Measurements from ENCODE around the gene TSPAN18. TPM values are rescaled to one million over a fixed set of nuclear protein-coding genes. Genes with fewer than 3 reads are reported as not detected.
"Not testable (repeated sequence)": the region's sequence is repeated elsewhere in the genome, so short reads cannot be mapped to it uniquely, and the experiment has no call there.

Gene TSPAN18
- total RNA-seq, 2 donors from 2014 or later, result 3.1 to 10.8 TPM

DNA sequence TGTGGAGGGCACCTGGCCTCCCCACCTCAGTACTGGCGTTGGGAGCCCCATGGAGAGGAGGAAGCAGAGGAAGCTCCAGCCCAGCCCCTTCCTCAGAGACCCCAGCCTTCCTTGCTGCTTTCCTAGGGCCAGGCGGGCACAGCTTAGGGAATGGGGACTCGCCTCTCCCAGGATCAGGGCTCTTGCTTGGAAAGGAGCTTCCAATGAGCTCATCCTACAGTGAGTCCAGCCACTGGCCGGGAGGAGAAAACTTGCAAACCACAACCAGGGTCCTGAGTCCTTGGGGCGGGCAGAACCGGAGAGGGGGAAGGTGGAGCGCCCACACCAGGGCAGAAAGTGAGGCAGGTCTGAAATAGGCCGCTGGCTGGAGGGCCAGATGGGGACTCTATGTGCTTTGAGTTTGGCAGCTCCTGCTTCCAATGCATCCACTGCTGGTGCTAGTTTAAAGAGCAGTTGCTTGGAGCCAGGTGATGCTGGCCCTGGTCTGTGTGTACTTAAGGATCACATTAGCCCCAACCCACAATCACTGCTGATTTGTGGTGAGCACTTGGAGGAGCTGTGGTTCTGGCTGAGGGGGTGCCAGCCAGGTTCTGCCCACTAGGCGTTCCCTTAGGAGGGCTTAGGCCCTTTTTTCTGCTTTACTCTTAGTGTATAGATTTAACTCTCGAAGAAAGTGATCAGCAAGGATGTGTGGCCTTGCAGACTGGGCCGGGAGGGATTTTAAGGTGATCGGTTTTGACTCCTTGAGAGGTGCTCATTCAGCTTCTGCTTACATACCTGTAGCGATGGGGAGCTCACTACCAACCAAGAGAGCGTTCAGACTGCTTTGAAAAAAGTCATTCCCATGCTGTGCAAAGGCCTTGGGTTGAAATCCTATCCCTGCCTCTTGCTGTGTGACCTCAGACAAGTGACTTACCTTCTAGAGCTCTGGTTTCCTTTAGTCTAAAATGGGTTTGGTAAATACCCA is 142.0 kb downstream of the TSPAN18 start:
- ATAC-seq (no peak), DNase-seq (peak in 1 of 2 donors; percentile 34)
- intact Hi-C loops (cut with DNase I, micrococcal nuclease), result no loop called here

DNA sequence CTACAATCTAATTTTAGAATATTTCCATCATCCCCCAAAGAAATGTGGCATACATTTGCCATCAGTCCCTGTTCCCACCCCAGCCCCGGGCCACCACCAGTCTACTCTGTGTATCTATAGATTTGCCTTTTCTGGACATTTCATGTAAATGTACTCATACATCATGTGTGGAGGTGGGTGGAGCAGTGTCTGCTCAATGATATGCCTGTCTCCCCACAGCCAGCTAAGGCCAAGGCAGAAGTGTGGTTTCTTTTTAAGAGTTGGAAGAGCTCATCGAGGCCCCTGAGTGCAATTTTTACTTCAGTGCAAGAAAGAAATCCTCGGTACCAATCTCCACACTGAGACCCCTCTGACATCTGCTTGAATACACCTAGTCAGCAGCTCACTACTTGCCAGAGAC is 143.4 kb downstream of the TSPAN18 start:
- intact Hi-C loops (cut with DNase I, micrococcal nuclease), result no loop called here
- DNase-seq (no peak), ATAC-seq (no peak)

DNA sequence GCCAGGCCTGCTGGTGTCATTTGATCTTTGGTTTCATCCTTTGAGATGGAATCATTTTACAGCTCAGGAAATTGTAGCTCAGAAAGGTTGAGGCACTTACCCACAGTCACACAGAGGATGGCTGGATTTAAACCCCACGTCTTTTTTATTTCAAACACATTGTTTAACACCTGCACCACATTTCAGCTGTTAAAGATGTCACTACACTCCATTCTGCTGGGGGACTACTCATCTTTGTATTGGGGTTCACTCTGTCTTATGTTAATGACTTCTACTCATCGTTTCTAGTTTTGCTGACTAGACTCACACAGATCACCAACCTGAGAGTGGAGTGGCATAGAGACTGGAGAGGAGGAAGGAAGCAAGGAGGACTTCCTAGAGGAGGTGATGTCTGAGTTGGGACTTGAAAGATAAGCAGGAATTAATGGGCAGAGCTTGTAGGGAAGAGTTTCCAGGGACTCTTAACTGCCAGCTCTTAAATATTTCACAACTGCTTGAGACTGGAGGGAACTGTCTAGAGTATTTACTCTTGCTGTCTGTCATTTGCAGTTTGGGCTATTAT is 143.9 kb downstream of the TSPAN18 start:
- no peak for DNase-seq
- intact Hi-C loops (cut with DNase I, micrococcal nuclease), result no loop called here
- ATAC-seq, result no peak

DNA sequence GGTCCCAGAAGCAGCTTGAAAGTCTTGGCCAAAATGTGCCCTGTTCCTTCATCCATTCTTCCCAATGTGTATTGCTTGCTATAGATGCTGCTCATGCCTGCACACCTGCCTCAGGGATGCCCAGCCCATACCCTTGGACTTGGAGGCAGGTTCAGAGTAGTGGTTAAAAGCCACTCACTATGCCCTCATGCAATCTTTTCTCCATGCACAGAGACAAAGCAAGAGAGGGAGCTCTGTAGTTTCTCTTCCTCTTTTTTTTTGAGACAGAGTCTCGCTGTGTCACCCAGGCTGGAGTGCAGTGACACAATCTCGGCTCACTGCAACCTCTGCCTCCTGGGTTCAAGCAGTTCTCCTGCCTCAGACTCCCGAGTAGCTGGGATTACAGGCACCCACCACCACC is 144.9 kb downstream of the TSPAN18 start:
- ATAC-seq; DNase-seq; intact Hi-C loops (cut with DNase I, micrococcal nuclease): not testable (repeated sequence)

DNA sequence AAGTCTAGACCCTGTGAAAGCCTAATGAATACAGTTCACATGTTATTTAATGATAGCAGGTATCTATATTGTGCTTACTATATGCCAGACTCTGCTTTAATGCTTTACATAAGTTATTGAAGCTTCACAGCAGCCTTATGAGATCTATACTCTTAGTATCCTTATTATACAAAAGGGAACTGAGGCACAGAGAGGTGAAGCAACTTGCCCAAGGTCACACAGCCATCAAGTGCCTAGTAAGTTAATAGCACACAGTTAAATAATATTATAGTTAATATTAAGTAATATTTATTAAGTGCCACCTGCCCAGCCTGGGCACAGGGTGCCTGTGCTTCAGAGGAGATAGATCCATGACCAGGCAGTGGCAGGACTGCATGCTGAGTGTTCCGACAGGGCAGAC is 145.8 kb downstream of the TSPAN18 start:
- DNase-seq (no peak), ATAC-seq (no peak)

DNA sequence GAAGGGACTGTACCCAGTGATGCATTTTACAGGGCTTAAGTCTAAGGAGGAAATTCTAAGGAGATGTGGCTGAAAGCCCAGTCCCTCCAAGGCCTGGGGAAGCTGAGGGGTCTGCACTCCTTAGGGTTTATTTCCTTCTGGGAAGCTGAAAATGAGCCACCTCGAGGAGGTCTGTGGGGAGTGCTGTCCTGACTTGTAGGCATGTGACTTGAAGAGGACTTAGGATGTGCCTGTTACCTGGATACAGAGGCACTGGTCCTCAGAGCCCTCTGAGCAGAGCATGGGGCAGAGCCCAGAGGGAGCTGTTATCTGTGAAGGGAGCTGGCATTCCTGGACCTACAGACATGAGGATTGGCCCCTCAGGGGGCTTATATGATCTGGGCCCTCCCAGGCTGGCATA is 146.8 kb downstream of the TSPAN18 start:
- DNase-seq (no peak), ATAC-seq (no peak)
- intact Hi-C loops (cut with DNase I, micrococcal nuclease), result no loop called here

More for the DNA sequence above, 145.8 kb downstream of the TSPAN18 start:
- intact Hi-C loops (cut with DNase I, micrococcal nuclease), result no loop called here

DNA sequence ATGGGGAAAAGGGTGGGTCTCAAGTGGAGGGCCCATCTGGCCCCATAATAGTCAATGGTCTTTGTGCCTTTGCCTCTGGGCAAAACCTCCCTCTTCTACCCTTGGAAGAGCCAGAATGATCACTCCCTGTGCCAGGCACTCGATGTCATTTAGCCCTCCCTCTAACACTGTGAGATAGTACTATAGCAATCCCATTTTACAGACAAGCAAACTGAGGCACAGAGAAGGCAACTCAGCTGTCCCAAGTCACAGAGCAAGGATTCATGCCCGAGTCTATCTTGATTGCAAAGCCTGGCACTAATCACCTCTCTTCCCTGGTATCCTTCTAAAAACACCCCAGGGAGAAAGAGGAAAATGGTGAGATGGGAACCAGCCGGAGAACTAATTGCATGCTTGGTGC is 147.5 kb downstream of the TSPAN18 start:
- intact Hi-C loops (cut with DNase I, micrococcal nuclease), result no loop called here
- no peak for ATAC-seq
- no peak for DNase-seq

DNA sequence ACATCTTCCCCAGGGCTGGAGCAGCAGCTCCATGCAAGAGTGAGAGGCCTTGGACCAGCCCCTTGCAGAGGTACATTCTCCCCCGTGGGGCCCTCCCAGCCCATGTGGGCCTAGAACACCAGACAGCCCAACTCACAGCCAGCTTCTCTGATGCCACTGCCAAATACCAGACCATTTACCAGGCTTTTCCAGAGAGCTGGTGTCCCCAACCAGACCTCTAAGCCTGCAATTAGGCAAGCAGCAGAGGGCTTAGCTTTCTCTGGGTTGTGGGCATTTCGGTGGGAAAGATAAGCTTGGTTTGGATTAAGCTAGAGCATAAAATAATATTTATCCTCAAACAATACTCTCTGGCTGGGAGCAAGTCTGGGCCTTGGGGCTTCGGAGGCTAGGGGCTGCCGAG is 148.3 kb downstream of the TSPAN18 start:
- ATAC-seq, result no peak
- intact Hi-C loops (cut with DNase I, micrococcal nuclease), result no loop called here

DNA sequence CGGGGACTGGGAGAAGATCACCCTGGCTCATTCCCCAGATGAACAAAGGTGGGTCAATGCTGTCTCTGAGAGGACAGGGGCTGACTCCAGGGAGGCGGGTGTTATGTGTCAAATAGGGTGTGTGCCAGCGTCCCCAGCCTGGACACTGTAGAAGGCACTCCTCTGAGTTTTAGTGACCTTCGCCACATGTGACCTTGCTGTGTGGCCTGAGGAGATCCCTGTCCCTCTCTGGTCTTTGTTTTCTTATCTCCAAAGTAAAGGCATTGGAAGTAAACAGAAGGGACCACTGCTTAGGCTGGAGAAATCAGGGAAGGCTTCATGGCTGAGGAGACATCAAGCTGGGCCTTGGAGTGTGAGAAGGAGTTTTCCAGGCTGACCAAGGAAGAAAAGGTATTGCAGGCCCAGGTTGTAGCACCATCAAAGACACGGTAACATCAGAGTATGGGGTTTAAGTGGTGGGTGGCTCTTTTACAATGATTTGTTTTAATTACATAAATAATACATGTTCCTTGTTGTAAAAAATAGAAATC is 149.5 kb downstream of the TSPAN18 start:
- ATAC-seq (no peak), DNase-seq (no peak)
- intact Hi-C loops (cut with DNase I, micrococcal nuclease), result no loop called here

More for the DNA sequence above, 148.3 kb downstream of the TSPAN18 start:
- no peak for DNase-seq

DNA sequence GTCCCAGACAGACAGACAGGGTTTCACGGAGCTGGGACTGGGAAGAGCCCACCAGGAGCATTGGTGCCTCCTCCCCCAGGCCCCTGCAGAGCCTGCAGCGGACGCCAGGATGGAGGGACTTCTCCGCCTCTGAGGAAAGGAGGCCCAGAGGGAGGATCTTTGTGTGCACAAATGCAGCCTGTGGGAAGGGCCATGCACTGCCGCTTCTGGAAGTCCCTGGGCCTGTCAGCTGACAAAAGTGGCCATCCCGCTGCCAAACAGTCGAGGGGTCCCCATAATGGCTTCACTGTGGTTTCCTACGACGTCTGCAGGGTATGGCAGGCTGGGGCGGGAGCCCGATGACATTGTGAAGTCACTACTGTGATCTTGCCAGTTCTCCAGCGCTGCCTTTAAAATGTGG is 150.1 kb downstream of the TSPAN18 start:
- intact Hi-C loops (cut with DNase I, micrococcal nuclease), result no loop called here
- DNase-seq, result no peak
- no peak for ATAC-seq

DNA sequence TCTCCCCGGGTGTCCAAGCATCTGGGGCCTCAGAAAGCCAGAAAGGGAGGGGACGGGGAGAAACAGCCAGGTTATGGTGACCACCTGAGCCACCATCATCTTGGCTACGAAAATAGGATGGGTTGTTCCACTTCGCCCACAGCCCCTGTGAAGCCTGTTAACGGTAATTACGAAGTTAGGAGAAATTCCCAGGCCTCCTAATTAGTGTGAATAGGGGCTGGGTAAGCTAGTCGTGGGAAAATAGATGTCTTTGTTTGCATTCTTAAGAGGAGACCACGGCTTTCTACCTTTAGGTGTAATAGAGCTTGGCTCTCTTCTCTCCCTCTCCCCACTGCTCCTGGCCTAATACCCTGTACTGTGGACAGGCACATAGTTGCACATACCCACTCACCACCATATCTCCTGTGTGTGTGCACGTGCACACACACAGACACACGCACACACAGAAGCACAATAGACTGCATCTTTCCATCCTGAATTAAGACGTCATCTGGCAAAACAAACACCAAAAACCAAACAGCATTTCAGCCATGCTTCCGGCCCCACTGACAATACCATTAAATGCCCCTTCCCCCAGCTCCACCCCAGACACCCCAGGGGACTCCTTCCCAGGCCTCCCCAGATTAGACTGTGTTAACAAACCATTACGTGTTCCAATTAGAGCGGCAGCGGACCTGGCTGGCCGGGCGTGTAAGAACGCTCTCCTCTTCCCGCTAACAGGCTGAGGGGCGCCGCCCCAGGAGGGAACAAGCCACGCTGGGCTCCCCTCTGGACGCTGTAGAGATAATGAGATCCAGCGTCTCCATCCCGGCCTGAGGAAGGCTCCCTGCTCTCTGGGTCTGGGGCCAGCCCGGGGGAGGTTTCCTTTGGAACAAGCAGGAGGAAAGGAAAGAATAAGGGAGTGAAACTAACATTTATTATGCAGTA is 151.1 kb downstream of the TSPAN18 start:
- intact Hi-C loops (cut with DNase I, micrococcal nuclease), result no loop called here
- ATAC-seq, result no peak
- DNase-seq, result no peak

DNA sequence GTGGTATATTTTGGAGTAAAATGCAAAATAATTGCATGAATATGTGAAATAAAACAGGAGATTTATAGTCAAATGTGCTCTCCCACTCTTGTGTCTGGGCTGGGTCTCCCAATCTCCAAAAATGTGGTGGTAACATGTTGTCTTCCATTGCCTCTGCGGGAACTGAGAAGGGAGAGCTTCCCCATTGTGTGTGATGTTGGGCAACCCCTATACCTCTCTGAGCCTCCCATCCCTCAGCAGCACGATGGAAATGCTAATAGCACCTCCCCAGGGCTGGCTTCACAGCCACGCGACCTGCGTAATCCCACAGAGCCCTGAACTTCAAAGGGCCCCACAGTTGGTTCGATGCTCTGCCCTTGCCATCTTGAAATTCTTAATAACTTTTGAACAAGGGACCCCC is 151.9 kb downstream of the TSPAN18 start:
- intact Hi-C loops (cut with DNase I, micrococcal nuclease), result no loop called here
- ATAC-seq (no peak), DNase-seq (no peak)

DNA sequence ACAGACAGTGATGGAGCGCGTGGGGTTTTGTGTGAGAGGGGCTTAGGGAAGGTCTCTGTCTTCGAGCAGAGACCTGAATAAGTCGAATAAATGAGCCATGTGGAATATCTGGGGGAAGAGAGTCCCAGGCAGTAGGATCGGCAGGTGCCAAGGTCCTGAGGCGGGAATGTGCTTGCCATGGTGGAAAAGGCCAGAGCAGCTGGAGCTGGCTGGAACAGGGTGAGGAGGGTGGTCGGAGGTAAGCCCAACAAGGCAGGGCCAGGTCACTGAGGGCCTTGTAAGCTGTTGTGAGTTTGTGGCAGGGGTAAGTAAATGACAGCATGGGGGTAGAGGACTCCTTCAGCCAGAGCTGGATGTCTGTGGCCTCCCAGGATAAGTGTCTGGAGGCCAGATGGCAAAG is 152.7 kb downstream of the TSPAN18 start:
- DNase-seq (no peak), ATAC-seq (no peak)
- intact Hi-C loops (cut with DNase I, micrococcal nuclease), result no loop called here

DNA sequence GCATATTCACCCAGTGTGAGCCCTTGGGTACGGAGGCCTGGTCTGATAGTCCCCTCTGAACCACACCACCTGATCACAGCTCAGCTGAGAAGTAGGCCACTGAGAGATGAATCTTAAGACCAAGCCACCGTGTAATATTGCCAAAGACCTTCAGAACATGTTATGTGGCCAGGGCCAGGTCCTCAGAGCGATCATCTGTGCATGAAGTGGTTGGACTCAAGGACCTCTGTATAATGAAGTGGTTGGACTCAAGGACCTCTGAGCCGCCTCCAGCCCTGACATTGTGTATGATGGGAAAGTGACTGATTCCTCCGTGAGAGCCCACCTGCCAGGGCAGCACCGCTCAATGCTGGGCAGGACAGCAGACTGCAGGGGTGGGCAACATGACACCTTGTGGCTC is 153.7 kb downstream of the TSPAN18 start:
- intact Hi-C loops (cut with DNase I, micrococcal nuclease), result no loop called here
- ATAC-seq, result no peak
- no peak for DNase-seq

DNA sequence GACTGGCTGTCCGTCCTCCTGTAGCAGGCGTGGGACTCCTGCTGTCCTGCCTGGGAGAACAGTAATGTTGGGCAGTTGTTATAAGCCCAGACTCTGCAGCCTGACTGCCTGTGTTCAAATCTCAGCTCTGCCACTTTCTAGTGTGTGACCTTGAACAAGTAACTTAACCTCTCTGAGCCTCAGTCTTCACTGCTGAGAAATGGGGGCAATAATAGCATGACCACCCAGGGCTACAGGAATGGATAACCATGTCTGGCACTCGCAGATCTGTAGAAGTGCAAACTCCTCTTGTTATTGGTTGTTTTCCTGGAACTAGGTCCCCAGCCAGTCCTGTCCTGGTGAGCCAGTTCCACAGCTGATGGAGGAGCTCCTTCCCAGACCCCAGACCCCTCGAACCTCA is 154.2 kb downstream of the TSPAN18 start:
- intact Hi-C loops (cut with DNase I, micrococcal nuclease), result no loop called here
- ATAC-seq (no peak), DNase-seq (no peak)

DNA sequence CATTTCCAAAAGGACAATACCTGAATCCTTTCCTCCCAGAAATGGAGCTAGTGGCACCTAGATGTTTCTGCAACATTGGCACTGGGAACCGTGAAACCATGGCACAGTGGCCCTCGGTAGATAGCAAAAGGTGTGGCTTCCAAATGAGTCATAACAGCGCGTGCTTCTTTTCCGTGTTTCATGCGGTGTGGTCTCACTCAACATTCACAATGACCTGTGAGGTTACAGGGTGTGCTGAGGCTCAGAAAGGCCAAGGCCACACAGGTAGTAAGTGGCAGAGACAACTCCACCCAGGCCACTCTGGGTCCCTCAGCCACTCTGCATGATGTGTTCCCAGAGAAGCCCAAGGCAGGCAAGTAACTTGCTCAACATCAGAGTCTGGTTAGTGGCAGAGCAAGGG is 156.5 kb downstream of the TSPAN18 start:
- ATAC-seq, result peak; percentile 78

DNA sequence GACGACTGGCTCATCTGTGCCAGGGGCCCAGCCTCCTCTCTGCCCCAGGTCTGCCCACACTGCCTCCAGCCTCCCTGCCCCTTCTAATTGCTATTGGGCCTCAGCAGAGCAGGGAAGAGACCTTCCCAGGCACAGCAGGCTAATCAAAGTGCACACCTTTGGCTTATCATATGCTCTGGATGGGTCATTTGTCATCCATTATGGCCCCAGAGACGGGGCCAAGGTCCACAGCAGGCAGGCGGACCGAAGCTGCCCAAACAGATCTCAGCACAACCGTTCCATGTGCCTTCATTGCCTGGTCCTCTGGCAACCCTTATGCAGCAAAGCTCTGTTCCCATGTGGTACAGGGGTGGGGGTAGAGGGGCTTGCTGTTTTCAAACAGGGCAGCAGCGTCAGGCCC is 157.3 kb downstream of the TSPAN18 start:
- intact Hi-C loops (cut with DNase I, micrococcal nuclease), result no loop called here
- peak; percentile 78 for ATAC-seq
- DNase-seq, result no peak

More for the DNA sequence above, 156.5 kb downstream of the TSPAN18 start:
- peak in 1 of 2 donors; percentile 33 for DNase-seq
- intact Hi-C loops (cut with DNase I, micrococcal nuclease), result no loop called here

DNA sequence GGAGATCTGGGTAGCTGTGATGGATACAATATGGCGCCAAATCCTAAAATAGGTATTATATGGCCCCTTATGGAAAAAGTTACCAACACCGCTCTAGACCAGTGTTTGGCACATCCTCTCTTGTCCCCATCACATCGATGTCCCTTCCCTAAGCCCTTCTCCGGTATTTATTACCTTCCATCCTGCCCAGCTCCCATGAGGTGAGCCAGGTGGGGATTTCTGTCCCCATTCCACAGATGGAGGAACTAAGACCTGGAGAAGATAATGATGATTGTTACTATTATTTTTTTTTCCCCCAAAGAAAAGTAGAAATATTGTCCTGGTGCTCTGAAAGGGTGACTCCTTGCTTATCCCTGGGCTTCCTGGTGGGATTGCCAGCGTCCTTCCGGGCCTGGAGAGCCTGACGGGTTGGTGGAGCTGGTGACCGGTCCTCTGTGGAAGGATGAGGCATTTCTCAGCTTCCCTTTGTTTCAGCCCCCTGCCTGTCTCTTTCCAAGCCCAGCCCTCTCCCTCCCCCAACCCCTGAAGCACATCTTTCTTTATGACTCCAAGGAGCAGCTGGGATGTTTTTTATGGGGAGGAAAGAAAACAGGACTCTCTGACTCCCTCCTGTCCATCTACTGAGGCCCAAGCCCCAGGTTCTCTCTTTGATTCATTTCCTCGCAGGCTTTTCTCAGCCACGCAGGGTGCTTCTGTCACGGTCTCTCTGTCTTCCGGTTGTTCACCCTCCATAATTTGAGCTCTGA is 158.5 kb downstream of the TSPAN18 start:
- DNase-seq (no peak), ATAC-seq (no peak)
- intact Hi-C loops (cut with DNase I, micrococcal nuclease), result no loop called here

Data from left colon (tissue), 2 donors.